Vagina (tissue), 2 donors: ENCODE data around the gene FGF22.

Source experiments
- POLR2AphosphoS5 ChIP-seq, 2 donors: sonication (generic); formaldehyde crosslinking; IDR thresholded peaks; one replicate each; pipeline ENCODE4 v1.9.0; 2017; ENCODE audit warnings: antibody characterized with exemption in 2 of 2, mild to moderate bottlenecking in 2 of 2, low read depth in 1 of 2; ENCODE audit not compliant: insufficient read depth in 1 of 2
- TF ChIP-seq, protein P1 (sequence below), 3 experiments: fragments of 450-650 bp in 2 of 3; fragments of 200-600 bp in 1 of 3; sonication (generic) in 1 of 3; IDR thresholded peaks; one replicate each; pipeline ENCODE4 v1.5.1; 2017 to 2019; ENCODE audit warnings: antibody characterized with exemption in 3 of 3, mild to moderate bottlenecking in 2 of 3, moderate library complexity in 2 of 3

DNA sequence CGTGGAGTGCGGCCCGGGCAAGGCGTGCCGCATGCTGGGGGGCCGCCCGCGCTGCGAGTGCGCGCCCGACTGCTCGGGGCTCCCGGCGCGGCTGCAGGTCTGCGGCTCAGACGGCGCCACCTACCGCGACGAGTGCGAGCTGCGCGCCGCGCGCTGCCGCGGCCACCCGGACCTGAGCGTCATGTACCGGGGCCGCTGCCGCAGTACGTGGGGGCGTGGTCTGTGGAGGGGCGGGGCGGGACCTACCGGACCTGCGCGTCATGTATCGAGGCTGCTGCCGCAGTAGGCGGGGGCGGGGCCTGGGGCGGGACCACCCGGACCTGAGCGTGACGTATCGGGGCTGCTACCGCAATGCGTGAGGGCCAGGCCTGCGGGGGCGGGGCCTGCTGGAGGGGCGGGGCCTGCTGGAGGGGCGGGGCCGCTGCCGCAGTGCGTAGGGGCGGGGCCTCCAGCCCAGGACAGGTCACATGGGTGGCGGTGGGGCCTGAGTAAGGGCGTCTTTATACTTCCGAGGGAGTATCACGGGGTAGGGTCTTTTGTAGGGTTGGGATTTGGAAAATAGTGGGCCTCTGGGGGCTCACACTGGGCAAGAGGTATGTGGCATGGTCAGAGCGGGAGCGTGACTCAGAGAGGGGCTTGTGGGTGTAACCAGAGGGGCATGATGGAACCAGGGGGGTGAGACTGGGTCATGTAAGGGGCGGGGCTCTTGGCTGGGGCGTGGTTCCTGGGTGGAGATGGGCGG is 40.8 kb downstream of the FGF22 start:
- TF ChIP-seq POLR2AphosphoS5 (IDR thresholded peaks at IDR 0.05; ENCODE audit: insufficient read depth in 1 of 2, low read depth in 1 of 2): peak; percentile 58 to 69
- TF ChIP-seq, protein P1, sequence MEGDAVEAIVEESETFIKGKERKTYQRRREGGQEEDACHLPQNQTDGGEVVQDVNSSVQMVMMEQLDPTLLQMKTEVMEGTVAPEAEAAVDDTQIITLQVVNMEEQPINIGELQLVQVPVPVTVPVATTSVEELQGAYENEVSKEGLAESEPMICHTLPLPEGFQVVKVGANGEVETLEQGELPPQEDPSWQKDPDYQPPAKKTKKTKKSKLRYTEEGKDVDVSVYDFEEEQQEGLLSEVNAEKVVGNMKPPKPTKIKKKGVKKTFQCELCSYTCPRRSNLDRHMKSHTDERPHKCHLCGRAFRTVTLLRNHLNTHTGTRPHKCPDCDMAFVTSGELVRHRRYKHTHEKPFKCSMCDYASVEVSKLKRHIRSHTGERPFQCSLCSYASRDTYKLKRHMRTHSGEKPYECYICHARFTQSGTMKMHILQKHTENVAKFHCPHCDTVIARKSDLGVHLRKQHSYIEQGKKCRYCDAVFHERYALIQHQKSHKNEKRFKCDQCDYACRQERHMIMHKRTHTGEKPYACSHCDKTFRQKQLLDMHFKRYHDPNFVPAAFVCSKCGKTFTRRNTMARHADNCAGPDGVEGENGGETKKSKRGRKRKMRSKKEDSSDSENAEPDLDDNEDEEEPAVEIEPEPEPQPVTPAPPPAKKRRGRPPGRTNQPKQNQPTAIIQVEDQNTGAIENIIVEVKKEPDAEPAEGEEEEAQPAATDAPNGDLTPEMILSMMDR (IDR thresholded peaks at IDR 0.05): peak in 2 of 3 experiments; percentile 16 to 25
